SU-DHL-6 (cell line): ENCODE data around the gene SLCO4A1.

ENCODE experiments used
- CTCF ChIP-seq: fragments of 200-600 bp; sonication (generic); IDR thresholded peaks from one replicate; pipeline ENCODE4 v1.5.1; 2017; ENCODE audit warnings: antibody characterized with exemption, mild to moderate bottlenecking, low read length, moderate library complexity; ENCODE audit not compliant: insufficient read depth, poor library complexity, severe bottlenecking
- EZH2phosphoT487 ChIP-seq: fragments of 200-600 bp; sonication (generic), shearing (Covaris generic); conservative IDR thresholded peaks from 2 replicates; pipeline ENCODE4 v1.6.1; 2018; ENCODE audit warnings: mild to moderate bottlenecking, antibody characterized with exemption, low read length, moderate library complexity, mixed read lengths

DNA sequence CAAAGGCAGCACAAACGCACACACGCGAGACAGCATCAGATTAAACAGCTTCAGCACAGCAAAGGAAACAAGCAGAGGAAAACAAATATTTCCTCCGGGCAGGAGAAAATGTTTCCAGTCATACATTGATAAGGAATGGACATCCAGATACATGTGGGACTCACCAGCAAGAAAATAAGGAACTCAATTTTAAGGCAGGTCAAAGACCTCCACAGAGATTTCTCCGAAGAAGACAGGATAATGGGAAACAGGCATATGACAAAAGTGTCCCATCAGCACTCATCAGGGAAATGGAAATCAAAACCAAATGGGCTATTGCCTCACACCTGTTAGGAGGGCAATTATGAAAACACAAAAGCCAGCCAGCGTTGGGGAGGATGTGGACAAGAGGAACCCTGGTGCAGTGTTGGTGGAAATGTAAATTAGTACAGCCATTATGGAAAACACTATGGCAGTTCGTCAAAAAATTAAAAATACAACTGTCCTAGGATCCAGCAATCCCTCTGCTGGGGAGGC is 9.7 kb upstream of the SLCO4A1 start:
- TF ChIP-seq CTCF (no peak), EZH2phosphoT487 (no peak)
